Muscle of leg (tissue), 11 donors: ENCODE measurements around the gene PLAAT5. TPM values are rescaled to one million over a fixed set of nuclear protein-coding genes. Genes with fewer than 3 reads are reported as not detected.
A peak's percentile ranks its signal among the peaks of the same experiment; 100 is the strongest.

ENCODE experiments used
- DNase-seq: peaks from one replicate; pipeline ENCODE4 v3.0.0; 2013
- H3K27ac ChIP-seq: one replicate; pipeline ENCODE4 v1.5.1; 2013; ENCODE audit warnings: mild to moderate bottlenecking, low read length, control low read depth
- H3K27me3 ChIP-seq: one replicate; pipeline ENCODE4 v1.6.1; 2013; ENCODE audit warnings: low read length; ENCODE audit not compliant: control insufficient read depth, insufficient read depth
- H3K36me3 ChIP-seq: one replicate; pipeline ENCODE4 v1.6.1; 2013; ENCODE audit warnings: low read length; ENCODE audit not compliant: control insufficient read depth, insufficient read depth
- H3K4me1 ChIP-seq: one replicate; pipeline ENCODE4 v1.6.1; 2013; ENCODE audit warnings: low read length; ENCODE audit not compliant: control insufficient read depth, insufficient read depth
- H3K4me3 ChIP-seq: one replicate; pipeline ENCODE4 v1.5.1; 2013; ENCODE audit warnings: low read length, control low read depth
- H3K9me3 ChIP-seq: replicated peaks from 2 replicates; pipeline ENCODE4 v1.6.1; 2013; ENCODE audit warnings: low read depth, low read length; ENCODE audit not compliant: control insufficient read depth
- WGBS: methylation state at CpG from one replicate; pipeline ENCODE4 v1.1.5; 2013; ENCODE audit warnings: missing lambda C conversion rate; ENCODE audit not compliant: insufficient coverage; 5-methylcytosine and 5-hydroxymethylcytosine counted together
- polyA plus RNA-seq, 8 donors: library from polyadenylated mRNA; unstranded; fragments of 120-200 nt; gene quantifications; one replicate each; pipeline versions ENCODE4 v1.2.1 to v1.2.3, GENCODE V29; 2013; ENCODE audit warnings: inconsistent platforms in 1 of 8, low replicate concordance in 1 of 8; ENCODE audit not compliant: insufficient read length in 8 of 8, insufficient read depth in 1 of 8
- total RNA-seq: library from RNA; stranded (reverse); fragments of 120-200 nt; gene quantifications from one replicate; pipeline ENCODE4 v1.2.4, GENCODE V29; 2013

PLAAT5 gene
- total and polyA plus RNA-seq, 9 donors, result 2.1 to 6.2 (median 3.4) TPM

- H3K4me1 ChIP-seq, result peaks cover 20% of the 10 kb centered on the region
- peaks cover 5% of the 10 kb centered on the region for H3K9me3 ChIP-seq
- H3K36me3 ChIP-seq, result no peaks in the 10 kb centered on the region
- no peaks in the 10 kb centered on the region for H3K27me3 ChIP-seq
- H3K27ac ChIP-seq, result no peak overlapping the region
- DNase-seq, result no peak
- no peak overlapping the region for H3K4me3 ChIP-seq
- WGBS, result 46% methylated on average over 4 of the region's 4 CpGs
Observed at GRCh38 chr11:63504933-63505586, 14.1 kb upstream of the PLAAT5 start.

- Histone ChIP-seq H3K36me3 (no peaks in the 10 kb centered on the region), H3K4me1 (peaks cover 15% of the 10 kb centered on the region), H3K4me3 (no peak overlapping the region), H3K9me3 (peaks cover 6% of the 10 kb centered on the region), H3K27me3 (no peaks in the 10 kb centered on the region), H3K27ac (no peak overlapping the region)
- 73% methylated on average over 1 of the region's 1 CpG for WGBS
- no peak for DNase-seq
Observed at GRCh38 chr11:63504054-63504453, 13.1 kb upstream of the PLAAT5 start.

GRCh38 chr11:63503492-63503891 is 12.5 kb upstream of the PLAAT5 start:
- H3K27ac ChIP-seq, result no peak overlapping the region
- WGBS, result no CpG with 5 or more reads among the region's 6 CpGs
- peaks cover 6% of the 10 kb centered on the region for H3K9me3 ChIP-seq
- peak; percentile 44 for DNase-seq
- no peaks in the 10 kb centered on the region for H3K27me3 ChIP-seq
- H3K4me3 ChIP-seq, result no peak overlapping the region
- peaks cover 15% of the 10 kb centered on the region for H3K4me1 ChIP-seq
- H3K36me3 ChIP-seq, result no peaks in the 10 kb centered on the region

GRCh38 chr11:63502252-63502820 is 11.4 kb upstream of the PLAAT5 start:
- WGBS, result no CpG with 5 or more reads among the region's 2 CpGs
- H3K4me1 ChIP-seq, result peaks cover 15% of the 10 kb centered on the region
- H3K27me3 ChIP-seq, result no peaks in the 10 kb centered on the region
- H3K36me3 ChIP-seq, result no peaks in the 10 kb centered on the region
- H3K4me3 ChIP-seq, result no peak overlapping the region
- H3K9me3 ChIP-seq, result peaks cover 6% of the 10 kb centered on the region
- DNase-seq, result no peak
- no peak overlapping the region for H3K27ac ChIP-seq

GRCh38 chr11:63501236-63501635 is 10.3 kb upstream of the PLAAT5 start:
- peaks cover 6% of the 10 kb centered on the region for H3K9me3 ChIP-seq
- WGBS, result 67% methylated on average over 1 of the region's 1 CpG
- no peak overlapping the region for H3K27ac ChIP-seq
- peaks cover 12% of the 10 kb centered on the region for H3K4me1 ChIP-seq
- H3K27me3 ChIP-seq, result no peaks in the 10 kb centered on the region
- H3K4me3 ChIP-seq, result no peak overlapping the region
- H3K36me3 ChIP-seq, result no peaks in the 10 kb centered on the region
- DNase-seq, result no peak

GRCh38 chr11:63499874-63500273 is 8.9 kb upstream of the PLAAT5 start:
- no CpG with 5 or more reads among the region's 4 CpGs for WGBS
- Histone ChIP-seq H3K9me3 (peaks cover 6% of the 10 kb centered on the region), H3K36me3 (no peaks in the 10 kb centered on the region), H3K27me3 (peaks cover 2% of the 10 kb centered on the region), H3K4me1 (peaks cover 11% of the 10 kb centered on the region), H3K27ac (no peak overlapping the region), H3K4me3 (no peak overlapping the region)
- DNase-seq, result no peak

- peak; percentile 63 for DNase-seq
- WGBS, result 67% methylated on average over 2 of the region's 6 CpGs
- Histone ChIP-seq H3K4me3 (no peak overlapping the region), H3K36me3 (no peaks in the 10 kb centered on the region), H3K27ac (peak overlapping the region; percentile 79), H3K27me3 (peaks cover 8% of the 10 kb centered on the region), H3K9me3 (no peaks in the 10 kb centered on the region), H3K4me1 (peaks cover 25% of the 10 kb centered on the region)
Observed at GRCh38 chr11:63494975-63495374, 4.0 kb upstream of the PLAAT5 start.

- Histone ChIP-seq H3K4me3 (no peak overlapping the region), H3K27ac (no peak overlapping the region), H3K27me3 (peaks cover 10% of the 10 kb centered on the region), H3K9me3 (no peaks in the 10 kb centered on the region), H3K36me3 (no peaks in the 10 kb centered on the region), H3K4me1 (peaks cover 27% of the 10 kb centered on the region)
- no peak for DNase-seq
- WGBS, result no CpG with 5 or more reads among the region's 1 CpG
Observed at GRCh38 chr11:63493127-63493526, 2.2 kb upstream of the PLAAT5 start.

GRCh38 chr11:63492441-63492840 is 1.5 kb upstream of the PLAAT5 start:
- Histone ChIP-seq H3K4me3 (no peak overlapping the region), H3K27ac (no peak overlapping the region), H3K4me1 (peaks cover 27% of the 10 kb centered on the region), H3K9me3 (no peaks in the 10 kb centered on the region), H3K27me3 (peaks cover 10% of the 10 kb centered on the region), H3K36me3 (no peaks in the 10 kb centered on the region)
- no CpG with 5 or more reads among the region's 1 CpG for WGBS
- no peak for DNase-seq

GRCh38 chr11:63491636-63492372 is 837 bp upstream of the PLAAT5 start:
- Histone ChIP-seq H3K9me3 (no peaks in the 10 kb centered on the region), H3K27ac (peak overlapping the region; percentile 76), H3K27me3 (peaks cover 10% of the 10 kb centered on the region), H3K4me3 (peak overlapping the region; percentile 54), H3K4me1 (peaks cover 27% of the 10 kb centered on the region), H3K36me3 (no peaks in the 10 kb centered on the region)
- no peak for DNase-seq
- WGBS, result 87% methylated on average over 3 of the region's 11 CpGs
